ENCODE measurements around the gene USP3. TPM values are rescaled to one million over a fixed set of nuclear protein-coding genes. Genes with fewer than 3 reads are reported as not detected.

Gene USP3
- total RNA-seq, 2 donors from 2014 or later, result 51.5 to 52.5 TPM

- Mint-ChIP-seq H3K27me3 (ENCODE audit: insufficient read depth) (no peaks in the 10 kb centered on the region), H3K36me3 (ENCODE audit: low read depth) (peaks cover 31% of the 10 kb centered on the region), H3K4me3 (no peak overlapping the region), H3K27ac (no peak overlapping the region), H3K9me3 (no peaks in the 10 kb centered on the region), H3K4me1 (peaks cover 17% of the 10 kb centered on the region)
- DNase-seq, result no peak
- H3K36me3 ChIP-seq (ENCODE audit: control insufficient read depth, insufficient read depth, low read length), result peaks cover 61% of the 10 kb centered on the region
- TF ChIP-seq, protein P1, sequence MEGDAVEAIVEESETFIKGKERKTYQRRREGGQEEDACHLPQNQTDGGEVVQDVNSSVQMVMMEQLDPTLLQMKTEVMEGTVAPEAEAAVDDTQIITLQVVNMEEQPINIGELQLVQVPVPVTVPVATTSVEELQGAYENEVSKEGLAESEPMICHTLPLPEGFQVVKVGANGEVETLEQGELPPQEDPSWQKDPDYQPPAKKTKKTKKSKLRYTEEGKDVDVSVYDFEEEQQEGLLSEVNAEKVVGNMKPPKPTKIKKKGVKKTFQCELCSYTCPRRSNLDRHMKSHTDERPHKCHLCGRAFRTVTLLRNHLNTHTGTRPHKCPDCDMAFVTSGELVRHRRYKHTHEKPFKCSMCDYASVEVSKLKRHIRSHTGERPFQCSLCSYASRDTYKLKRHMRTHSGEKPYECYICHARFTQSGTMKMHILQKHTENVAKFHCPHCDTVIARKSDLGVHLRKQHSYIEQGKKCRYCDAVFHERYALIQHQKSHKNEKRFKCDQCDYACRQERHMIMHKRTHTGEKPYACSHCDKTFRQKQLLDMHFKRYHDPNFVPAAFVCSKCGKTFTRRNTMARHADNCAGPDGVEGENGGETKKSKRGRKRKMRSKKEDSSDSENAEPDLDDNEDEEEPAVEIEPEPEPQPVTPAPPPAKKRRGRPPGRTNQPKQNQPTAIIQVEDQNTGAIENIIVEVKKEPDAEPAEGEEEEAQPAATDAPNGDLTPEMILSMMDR (conservative IDR thresholded peaks at IDR 0.05), result no peak
- no peaks in the 10 kb centered on the region for H3K9me3 ChIP-seq (ENCODE audit: control insufficient read depth, low read length)
- no peaks in the 10 kb centered on the region for H3K4me1 ChIP-seq (ENCODE audit: control insufficient read depth, insufficient read depth, low read length)
- H3K9ac ChIP-seq (ENCODE audit: extremely low read depth, low read length, poor library complexity, severe bottlenecking), result no peak overlapping the region
- no peak overlapping the region for H3K27ac ChIP-seq (ENCODE audit: low read depth, low read length)
- WGBS, 2 experiments (ENCODE audit: insufficient coverage in 1 of 2, insufficient read length in 1 of 2), result 100% methylated on average over 1 of the region's 2 CpGs; no CpG with 5 or more reads in 1 of the 2 experiments
- H3K27me3 ChIP-seq (ENCODE audit: control insufficient read depth, insufficient read depth, low read length, poor library complexity, severe bottlenecking), result no peaks in the 10 kb centered on the region
- no peak overlapping the region for H3K4me3 ChIP-seq (ENCODE audit: low read length)
Observed at GRCh38 chr15:63554337-63554927, 50.0 kb downstream of the USP3 start.

DNA sequence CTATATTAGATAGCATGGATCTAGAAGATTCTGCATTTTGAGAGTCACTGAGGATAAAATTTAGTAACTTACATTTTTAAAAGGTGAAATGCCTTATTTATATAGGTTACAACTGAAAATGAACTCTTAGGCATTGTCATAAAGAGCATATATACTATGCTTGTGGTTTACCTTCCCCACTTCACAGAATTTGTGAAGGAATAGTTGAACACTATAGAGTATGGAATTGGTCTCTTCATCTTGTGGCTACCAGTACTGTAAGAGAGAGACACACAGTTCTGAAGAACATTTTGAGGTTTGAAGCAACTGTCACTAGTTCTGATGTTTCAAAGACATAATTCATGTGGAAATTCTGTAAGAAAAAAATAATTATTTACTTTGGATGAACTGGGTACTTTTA is 51.1 kb downstream of the USP3 start:
- no peak overlapping the region for H3K27ac ChIP-seq (ENCODE audit: low read depth, low read length)

GRCh38 chr15:63556246-63556645 is 51.9 kb downstream of the USP3 start:
- DNase-seq, result no peak
- Histone ChIP-seq H3K27me3 (ENCODE audit: control insufficient read depth, insufficient read depth, low read length, poor library complexity, severe bottlenecking) (no peaks in the 10 kb centered on the region), H3K9me3 (ENCODE audit: control insufficient read depth, low read length) (no peaks in the 10 kb centered on the region), H3K9ac (ENCODE audit: extremely low read depth, low read length, poor library complexity, severe bottlenecking) (no peak overlapping the region), H3K27ac (ENCODE audit: low read depth, low read length) (no peak overlapping the region), H3K36me3 (ENCODE audit: control insufficient read depth, insufficient read depth, low read length) (peaks cover 72% of the 10 kb centered on the region), H3K4me3 (ENCODE audit: low read length) (no peak overlapping the region), H3K4me1 (ENCODE audit: control insufficient read depth, insufficient read depth, low read length) (no peaks in the 10 kb centered on the region)
- no peaks in the 10 kb centered on the region for H3K9me3 Mint-ChIP-seq
- peaks cover 17% of the 10 kb centered on the region for H3K4me1 Mint-ChIP-seq
- H3K36me3 Mint-ChIP-seq (ENCODE audit: low read depth), result peaks cover 40% of the 10 kb centered on the region
- TF ChIP-seq, protein P1 (conservative IDR thresholded peaks at IDR 0.05), result no peak
- no peak overlapping the region for H3K27ac Mint-ChIP-seq
- WGBS, 2 experiments (ENCODE audit: insufficient coverage in 1 of 2, insufficient read length in 1 of 2), result 84 to 93% methylated on average over 4 to 6 of the region's 6 CpGs
- H3K27me3 Mint-ChIP-seq (ENCODE audit: insufficient read depth), result no peaks in the 10 kb centered on the region
- H3K4me3 Mint-ChIP-seq, result no peak overlapping the region

More for the DNA sequence above, 51.1 kb downstream of the USP3 start:
- TF ChIP-seq, protein P1 (conservative IDR thresholded peaks at IDR 0.05), result no peak
- Histone ChIP-seq H3K27me3 (ENCODE audit: control insufficient read depth, insufficient read depth, low read length, poor library complexity, severe bottlenecking) (no peaks in the 10 kb centered on the region), H3K4me1 (ENCODE audit: control insufficient read depth, insufficient read depth, low read length) (no peaks in the 10 kb centered on the region), H3K9ac (ENCODE audit: extremely low read depth, low read length, poor library complexity, severe bottlenecking) (no peak overlapping the region), H3K9me3 (ENCODE audit: control insufficient read depth, low read length) (no peaks in the 10 kb centered on the region), H3K36me3 (ENCODE audit: control insufficient read depth, insufficient read depth, low read length) (peaks cover 65% of the 10 kb centered on the region), H3K4me3 (ENCODE audit: low read length) (no peak overlapping the region)
- no peaks in the 10 kb centered on the region for H3K9me3 Mint-ChIP-seq
- H3K27ac Mint-ChIP-seq, result no peak overlapping the region
- H3K4me1 Mint-ChIP-seq, result peaks cover 17% of the 10 kb centered on the region
- DNase-seq, result no peak
- no peak overlapping the region for H3K4me3 Mint-ChIP-seq
- no peaks in the 10 kb centered on the region for H3K27me3 Mint-ChIP-seq (ENCODE audit: insufficient read depth)
- peaks cover 36% of the 10 kb centered on the region for H3K36me3 Mint-ChIP-seq (ENCODE audit: low read depth)
